Karpas-422 (cell line): ENCODE data around the gene ENO3. TPM values are rescaled to one million over a fixed set of nuclear protein-coding genes. Genes with fewer than 3 reads are reported as not detected.

Experiments used
- DNase-seq: peaks from one replicate; pipeline ENCODE4 v3.0.0-alpha.2; 2015
- H2AFZ ChIP-seq: fragments of 200-600 bp; sonication (generic); 2 replicates; pipeline ENCODE4 v1.6.1; 2014; ENCODE audit warnings: antibody characterized with exemption, low read length, mixed read lengths
- H3K27ac ChIP-seq: fragments of 200-600 bp; sonication (generic); 2 replicates; pipeline ENCODE4 v1.5.1; 2014; ENCODE audit warnings: mild to moderate bottlenecking, low read length, moderate library complexity
- H3K27me3 ChIP-seq: fragments of 200-600 bp; sonication (generic); 2 replicates; pipeline ENCODE4 v1.6.1; 2014; ENCODE audit warnings: low read length, mixed read lengths
- H3K36me3 ChIP-seq: fragments of 200-600 bp; sonication (generic); 2 replicates; pipeline ENCODE4 v1.6.1; 2014; ENCODE audit warnings: low read length, mixed read lengths; ENCODE audit not compliant: insufficient read depth
- H3K4me1 ChIP-seq: fragments of 200-600 bp; sonication (generic); 2 replicates; pipeline ENCODE4 v1.6.1; 2014; ENCODE audit warnings: mild to moderate bottlenecking, low read length, mixed read lengths
- H3K4me2 ChIP-seq: fragments of 200-600 bp; sonication (generic); 2 replicates; pipeline ENCODE4 v1.6.1; 2014; ENCODE audit warnings: low read length, low read depth, mild to moderate bottlenecking; ENCODE audit not compliant: poor library complexity, severe bottlenecking
- H3K4me3 ChIP-seq: fragments of 200-600 bp; sonication (generic); 2 replicates; pipeline ENCODE4 v1.5.1; 2014; ENCODE audit warnings: mild to moderate bottlenecking, antibody characterized with exemption, low read length, mixed read lengths
- H3K79me2 ChIP-seq: fragments of 200-600 bp; sonication (generic); 2 replicates; pipeline ENCODE4 v1.6.1; 2014; ENCODE audit warnings: mild to moderate bottlenecking, low read length, mixed read lengths
- H3K9ac ChIP-seq: fragments of 200-600 bp; sonication (generic); 2 replicates; pipeline ENCODE4 v1.6.0; 2014; ENCODE audit warnings: low read length
- H3K9me2 ChIP-seq: fragments of 200-600 bp; sonication (generic), shearing (Covaris generic); replicated peaks from 2 replicates; pipeline ENCODE4 v1.6.0; 2014; ENCODE audit warnings: mild to moderate bottlenecking, low read length, moderate library complexity; ENCODE audit not compliant: insufficient read depth
- H3K9me3 ChIP-seq: fragments of 300-700, 200-600 bp; sonication (generic); 2 replicates; pipeline ENCODE4 v1.6.1; 2014; ENCODE audit warnings: low read length, mixed read lengths
- H4K20me1 ChIP-seq: fragments of 200-600 bp; sonication (generic); 2 replicates; pipeline ENCODE4 v1.6.1; 2014; ENCODE audit warnings: mild to moderate bottlenecking, antibody characterized with exemption, low read length, low read depth; ENCODE audit not compliant: insufficient read depth
- total RNA-seq: library from RNA; depleted of rRNA; stranded (reverse); fragments of >200 nt; shearing (Covaris generic); gene quantifications from 2 replicates; pipeline ENCODE4 v1.2.3, GENCODE V29; 2014; ENCODE audit warnings: low replicate concordance

The ENO3 gene
- total RNA-seq, 1 experiment from 2014 or later: 31.1 TPM

- H3K36me3 ChIP-seq: peaks cover 35% of the 10 kb centered on the region
- H3K79me2 ChIP-seq: peaks cover 56% of the 10 kb centered on the region
- H3K9ac ChIP-seq: peak overlapping the region; percentile 100
- H3K4me2 ChIP-seq: peak overlapping the region; percentile 98
- peak overlapping the region; percentile 98 for H3K27ac ChIP-seq
- H3K4me1 ChIP-seq: peaks cover 69% of the 10 kb centered on the region
- peak overlapping the region; percentile 37; the same call in 1 of the 2 replicates for H3K4me3 ChIP-seq
- H4K20me1 ChIP-seq: peaks cover 35% of the 10 kb centered on the region
- H3K27me3 ChIP-seq: no peaks in the 10 kb centered on the region
- H3K9me2 ChIP-seq: no peaks in the 10 kb centered on the region
- H2AFZ ChIP-seq: no peak overlapping the region
- no peaks in the 10 kb centered on the region for H3K9me3 ChIP-seq
- DNase-seq: peak; percentile 83
Observed at GRCh38 chr17:4945176-4945943, 5.6 kb upstream of the ENO3 start.

GRCh38 chr17:4945944-4946280, 5.0 kb upstream of the ENO3 start:
- Histone ChIP-seq H2AFZ (no peak overlapping the region), H3K9me3 (no peaks in the 10 kb centered on the region), H3K4me2 (peak overlapping the region; percentile 98), H3K4me3 (peak overlapping the region; percentile 99), H3K9ac (peak overlapping the region; percentile 100), H3K27ac (peak overlapping the region; percentile 98), H3K79me2 (peaks cover 56% of the 10 kb centered on the region), H3K36me3 (peaks cover 35% of the 10 kb centered on the region), H3K4me1 (peaks cover 74% of the 10 kb centered on the region), H3K27me3 (no peaks in the 10 kb centered on the region), H3K9me2 (no peaks in the 10 kb centered on the region), H4K20me1 (peaks cover 35% of the 10 kb centered on the region)
- no peak for DNase-seq

GRCh38 chr17:4946312-4946976, 4.5 kb upstream of the ENO3 start:
- Histone ChIP-seq H3K9me3 (no peaks in the 10 kb centered on the region), H3K9me2 (no peaks in the 10 kb centered on the region), H3K27me3 (no peaks in the 10 kb centered on the region), H4K20me1 (peaks cover 35% of the 10 kb centered on the region), H3K36me3 (peaks cover 35% of the 10 kb centered on the region), H3K27ac (peak overlapping the region; percentile 98), H3K4me1 (peaks cover 78% of the 10 kb centered on the region), H3K9ac (peak overlapping the region; percentile 100), H2AFZ (no peak overlapping the region), H3K4me3 (peak overlapping the region; percentile 99), H3K79me2 (peaks cover 55% of the 10 kb centered on the region), H3K4me2 (peak overlapping the region; percentile 98)
- no peak for DNase-seq

- no peak overlapping the region for H2AFZ ChIP-seq
- H3K27me3 ChIP-seq: no peaks in the 10 kb centered on the region
- peak overlapping the region; percentile 99 for H3K4me3 ChIP-seq
- peaks cover 35% of the 10 kb centered on the region for H3K36me3 ChIP-seq
- no peak for DNase-seq
- no peaks in the 10 kb centered on the region for H3K9me2 ChIP-seq
- peaks cover 35% of the 10 kb centered on the region for H4K20me1 ChIP-seq
- peaks cover 49% of the 10 kb centered on the region for H3K79me2 ChIP-seq
- peak overlapping the region; percentile 98 for H3K4me2 ChIP-seq
- H3K4me1 ChIP-seq: peaks cover 77% of the 10 kb centered on the region
- H3K9me3 ChIP-seq: no peaks in the 10 kb centered on the region
- peak overlapping the region; percentile 100 for H3K9ac ChIP-seq
- peak overlapping the region; percentile 98 for H3K27ac ChIP-seq
Observed at GRCh38 chr17:4947010-4947410, 3.9 kb upstream of the ENO3 start.

GRCh38 chr17:4947411-4948165, 3.3 kb upstream of the ENO3 start:
- Histone ChIP-seq H3K4me2 (peak overlapping the region; percentile 98), H4K20me1 (peaks cover 35% of the 10 kb centered on the region), H3K79me2 (peaks cover 43% of the 10 kb centered on the region), H3K4me1 (peaks cover 71% of the 10 kb centered on the region), H2AFZ (no peak overlapping the region), H3K9me2 (no peaks in the 10 kb centered on the region), H3K27me3 (no peaks in the 10 kb centered on the region), H3K36me3 (peaks cover 31% of the 10 kb centered on the region), H3K27ac (peak overlapping the region; percentile 98), H3K9me3 (no peaks in the 10 kb centered on the region), H3K4me3 (peak overlapping the region; percentile 99), H3K9ac (peak overlapping the region; percentile 100)
- DNase-seq: peak; percentile 84

GRCh38 chr17:4948166-4948930, 2.6 kb upstream of the ENO3 start, which contains the start of gene PFN1:
Gene PFN1 (minus strand): TSS chr17:4948530. CDS start chr17:4948394, 136 bp downstream.
- Histone ChIP-seq H4K20me1 (peaks cover 35% of the 10 kb centered on the region), H3K27ac (peak within 1 kb of the TSS; percentile 98), H3K9me3 (no peaks in the 10 kb centered on the region), H3K4me2 (peak within 1 kb of the TSS; percentile 98), H3K4me1 (peaks cover 63% of the 10 kb centered on the region), H3K4me3 (peak within 1 kb of the TSS; percentile 99), H3K27me3 (no peaks in the 10 kb centered on the region), H3K9ac (peak within 1 kb of the TSS; percentile 100), H3K79me2 (peaks cover 38% of the 10 kb centered on the region), H3K36me3 (peaks cover 24% of the 10 kb centered on the region), H2AFZ (no peak within 1 kb of the TSS), H3K9me2 (no peaks in the 10 kb centered on the region)
- peak; percentile 98 for DNase-seq

GRCh38 chr17:4948931-4949320, 2.0 kb upstream of the ENO3 start:
- Histone ChIP-seq H2AFZ (no peak overlapping the region), H4K20me1 (peaks cover 35% of the 10 kb centered on the region), H3K27ac (peak overlapping the region; percentile 98), H3K79me2 (peaks cover 38% of the 10 kb centered on the region), H3K36me3 (peaks cover 21% of the 10 kb centered on the region), H3K4me1 (peaks cover 58% of the 10 kb centered on the region), H3K9me2 (no peaks in the 10 kb centered on the region), H3K27me3 (no peaks in the 10 kb centered on the region), H3K9ac (peak overlapping the region; percentile 94), H3K4me2 (peak overlapping the region; percentile 98), H3K4me3 (peak overlapping the region; percentile 99), H3K9me3 (no peaks in the 10 kb centered on the region)
- DNase-seq: peak; percentile 96
